Activated effector memory CD4-positive, alpha-beta T cell treated with Interleukin-2 at 50 U/mL for 16 hours (primary cell): ENCODE results near the gene CSNK1D.
"Not testable (repeated sequence)": the region's sequence is repeated elsewhere in the genome, so short reads cannot be mapped to it uniquely, and the experiment has no call there.

Source experiments
- DNase-seq: peaks from one replicate; pipeline ENCODE4 v3.0.0-alpha.2; 2020

CSNK1D gene

DNA sequence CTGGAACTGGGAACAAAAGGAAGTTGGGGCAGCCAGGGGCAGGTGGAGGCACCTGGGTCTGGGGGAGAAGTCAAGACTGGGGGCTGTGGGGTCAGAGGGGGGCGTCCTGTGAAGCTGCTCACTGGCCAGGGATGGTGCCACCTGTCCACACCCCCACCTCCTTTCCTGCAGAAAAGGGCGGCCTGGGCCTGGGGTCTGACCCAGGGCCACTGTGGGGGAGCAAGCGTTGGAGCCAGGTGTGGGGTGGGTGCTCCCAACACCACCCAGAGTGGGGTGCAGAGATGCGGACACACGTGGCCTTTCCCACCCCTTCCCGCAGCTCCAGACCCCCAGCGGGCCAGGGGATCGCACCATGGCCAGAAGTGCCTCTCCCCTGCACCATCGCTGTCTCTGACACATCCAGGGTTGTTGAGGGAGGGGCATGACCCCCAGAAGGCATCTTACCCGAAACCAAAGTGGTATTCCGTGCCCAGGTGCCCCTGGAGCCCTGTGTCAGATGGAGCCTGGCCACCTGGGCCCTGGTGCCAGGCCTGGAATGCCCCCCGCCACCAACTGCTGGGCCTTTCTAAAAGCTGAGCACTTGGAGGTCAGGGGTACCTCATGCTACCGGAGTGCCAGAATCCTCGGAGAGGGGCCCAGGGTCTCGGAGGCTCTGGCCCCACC is 47.2 kb downstream of the CSNK1D start:
- DNase-seq: no peak

DNA sequence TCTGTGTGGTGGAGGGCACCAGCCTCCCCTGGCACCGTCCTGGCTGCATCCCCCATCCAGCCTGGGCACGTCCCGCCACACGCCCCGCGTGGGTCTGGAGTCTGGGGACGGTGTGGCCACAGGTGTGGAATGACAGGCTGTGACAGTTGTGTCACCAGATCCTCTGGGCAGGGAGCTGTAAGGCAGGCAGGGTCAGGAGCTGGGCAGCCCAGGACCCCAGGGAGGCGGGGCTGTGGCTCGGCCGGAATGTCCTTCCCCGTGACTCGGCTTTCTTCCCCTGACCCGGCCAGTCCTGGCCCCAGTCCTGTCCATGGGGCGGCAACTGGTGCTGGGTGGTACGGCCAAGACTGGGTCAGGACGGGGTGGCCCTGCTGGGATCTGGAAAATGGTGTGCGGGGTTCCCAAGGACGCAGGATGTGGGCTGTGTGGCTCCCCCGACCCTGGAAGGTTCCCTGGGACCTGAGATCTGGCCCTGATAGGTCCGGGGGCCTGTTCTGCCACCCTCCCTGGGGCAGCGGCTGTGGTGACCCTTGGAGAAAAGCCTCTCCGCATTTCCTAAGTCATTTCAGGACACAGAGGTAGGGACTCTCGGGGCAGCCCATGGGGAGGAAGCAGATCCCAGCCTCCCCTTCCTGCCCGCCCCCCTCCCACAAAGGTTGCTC is 48.0 kb downstream of the CSNK1D start:
- DNase-seq: no peak

DNA sequence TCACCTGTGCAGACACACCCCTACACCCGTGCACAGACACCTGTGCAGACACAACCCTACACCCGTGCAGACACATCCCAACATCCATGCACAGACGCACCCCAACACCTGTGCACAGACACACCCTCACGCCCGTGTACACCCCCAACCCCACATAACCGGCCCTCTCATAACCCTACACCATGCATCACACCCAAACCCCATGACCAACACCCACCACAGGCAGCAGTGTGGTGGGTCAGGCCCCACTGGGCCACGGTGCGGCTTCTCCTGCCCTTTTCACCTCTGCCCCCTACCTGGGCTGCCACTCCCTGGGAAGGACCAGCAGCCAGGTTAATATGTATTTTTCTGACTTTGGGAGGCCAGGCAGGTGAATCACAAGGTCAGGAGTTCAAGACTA is 48.8 kb downstream of the CSNK1D start:
- no peak for DNase-seq

DNA sequence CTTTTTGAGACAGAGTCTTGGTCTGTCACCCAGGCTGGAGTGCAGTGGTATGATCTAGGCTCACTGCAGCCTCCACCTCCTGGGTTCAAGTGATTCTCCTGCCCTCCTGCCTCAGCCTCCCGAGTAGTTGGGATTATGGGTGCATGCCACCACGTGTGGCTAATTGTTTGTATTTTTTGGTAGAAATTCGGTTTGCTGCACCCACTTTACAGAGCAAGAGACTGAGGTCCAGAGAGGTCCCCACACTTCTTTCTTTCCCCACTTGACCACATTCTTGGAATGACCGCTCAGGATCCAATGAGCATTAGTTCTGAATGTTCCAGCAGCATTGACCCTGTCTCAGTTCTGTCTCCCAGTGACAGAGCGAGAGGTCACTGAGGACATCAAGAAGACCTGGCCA is 50.0 kb downstream of the CSNK1D start:
- DNase-seq: no peak

DNA sequence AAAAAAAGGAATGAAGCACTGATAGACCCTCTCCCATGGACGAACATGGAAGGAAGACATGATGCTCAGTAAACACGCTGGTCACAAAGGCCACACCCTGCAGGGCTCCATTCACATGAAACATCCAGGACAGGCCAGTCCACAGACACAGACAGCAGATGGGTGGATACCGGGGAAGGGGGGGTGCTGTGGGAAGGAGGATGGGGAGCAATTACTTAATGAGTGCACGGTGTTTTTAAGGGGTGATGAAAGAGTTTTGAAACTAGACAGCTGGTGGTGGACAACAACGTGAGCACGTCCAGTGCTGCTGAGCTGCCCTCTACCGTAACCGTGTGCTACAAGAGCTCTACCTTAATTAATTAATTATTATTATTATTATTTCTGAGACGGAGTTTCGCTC is 50.7 kb downstream of the CSNK1D start:
- DNase-seq: no peak

DNA sequence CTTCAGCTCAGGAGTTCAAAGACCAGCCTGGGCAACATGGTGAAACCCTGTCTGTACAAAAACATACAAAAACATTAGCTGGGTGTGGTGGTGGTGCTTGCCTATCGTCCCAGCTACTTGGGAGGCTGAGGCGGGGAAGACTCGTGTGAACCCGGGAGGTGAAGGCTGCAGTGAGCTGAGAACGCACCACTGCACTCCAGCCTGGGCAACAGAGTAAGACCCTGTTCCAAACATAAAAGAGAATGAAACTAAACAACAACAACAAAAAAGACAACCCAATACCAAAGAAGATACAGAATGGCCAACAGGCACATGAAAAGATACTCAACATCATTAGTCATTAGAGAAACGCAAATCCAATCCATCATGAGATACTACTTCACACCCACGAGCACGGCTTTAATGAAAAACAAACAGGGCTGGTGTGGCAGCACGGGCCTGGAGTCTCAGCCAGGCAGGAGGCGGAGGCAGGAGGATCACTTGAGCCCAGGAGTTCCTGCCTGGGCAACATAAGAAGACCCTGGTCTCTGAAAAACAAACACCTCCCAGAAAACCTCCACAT is 52.1 kb downstream of the CSNK1D start:
- no peak for DNase-seq

DNA sequence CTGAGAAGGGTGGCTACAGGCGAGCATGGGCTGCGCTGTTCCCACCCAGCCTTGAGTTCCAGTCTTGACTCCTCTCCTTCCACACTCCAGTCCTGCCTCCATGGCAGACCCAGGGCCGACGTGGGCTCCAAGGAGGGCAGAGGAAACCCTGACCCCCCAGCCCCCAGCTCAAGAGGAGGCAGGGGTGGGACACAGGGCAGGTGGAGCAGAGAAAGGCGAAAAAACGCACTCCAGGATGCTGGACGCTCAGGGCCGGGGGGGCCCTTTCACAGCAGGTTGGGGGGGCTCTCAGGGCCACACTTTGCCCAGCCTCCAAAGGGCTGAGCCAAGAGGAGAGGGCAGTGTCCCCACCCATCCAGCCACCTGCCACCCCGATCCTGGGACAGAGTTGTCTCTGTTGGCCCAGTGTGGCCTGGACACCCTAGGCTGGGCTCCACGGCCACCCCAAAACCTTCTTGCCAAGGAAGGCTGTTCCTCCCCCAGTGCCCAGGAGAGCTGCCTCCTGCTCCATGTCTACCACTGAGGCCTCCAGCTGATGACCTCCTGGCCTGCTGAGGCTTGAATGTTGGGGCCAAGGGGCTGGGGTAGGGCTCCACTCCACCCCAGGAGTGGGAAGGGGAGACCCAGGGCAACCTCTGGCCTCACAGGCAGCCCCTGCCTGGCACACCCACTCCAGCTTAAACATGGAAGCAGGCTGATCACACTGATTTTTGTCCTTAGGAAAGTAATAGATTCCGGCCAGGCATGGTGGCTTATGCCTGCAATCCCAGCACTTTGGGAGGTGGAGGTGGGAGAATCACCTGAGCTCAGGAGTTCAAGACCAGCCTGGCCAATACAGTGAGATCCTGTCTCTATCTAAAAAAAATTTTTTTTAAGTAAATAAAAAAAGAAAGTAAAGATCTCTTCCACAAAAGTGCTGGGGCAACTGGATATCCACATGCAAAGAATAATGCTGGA is 53.5 kb downstream of the CSNK1D start:
- DNase-seq: no peak

DNA sequence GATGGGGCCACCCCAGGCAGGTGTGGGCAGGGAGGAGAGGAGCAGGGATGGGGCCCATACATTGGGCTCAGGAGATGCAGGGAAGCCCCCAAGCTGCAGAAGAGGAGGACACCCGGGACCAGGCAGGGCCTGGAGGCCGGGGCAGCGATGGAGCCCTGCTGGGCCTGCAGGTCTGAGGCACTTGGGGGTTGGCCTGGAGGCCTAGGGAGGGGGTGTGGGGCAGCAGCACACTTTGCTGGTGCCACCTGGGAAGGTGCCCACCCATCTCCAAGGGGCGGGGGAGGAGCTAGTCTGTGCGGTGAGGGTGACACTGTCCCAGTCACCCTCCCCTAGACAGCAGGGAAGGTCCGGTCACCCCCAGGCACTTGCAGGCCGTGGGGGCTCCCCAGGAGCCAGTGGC is 54.4 kb downstream of the CSNK1D start:
- DNase-seq: no peak

DNA sequence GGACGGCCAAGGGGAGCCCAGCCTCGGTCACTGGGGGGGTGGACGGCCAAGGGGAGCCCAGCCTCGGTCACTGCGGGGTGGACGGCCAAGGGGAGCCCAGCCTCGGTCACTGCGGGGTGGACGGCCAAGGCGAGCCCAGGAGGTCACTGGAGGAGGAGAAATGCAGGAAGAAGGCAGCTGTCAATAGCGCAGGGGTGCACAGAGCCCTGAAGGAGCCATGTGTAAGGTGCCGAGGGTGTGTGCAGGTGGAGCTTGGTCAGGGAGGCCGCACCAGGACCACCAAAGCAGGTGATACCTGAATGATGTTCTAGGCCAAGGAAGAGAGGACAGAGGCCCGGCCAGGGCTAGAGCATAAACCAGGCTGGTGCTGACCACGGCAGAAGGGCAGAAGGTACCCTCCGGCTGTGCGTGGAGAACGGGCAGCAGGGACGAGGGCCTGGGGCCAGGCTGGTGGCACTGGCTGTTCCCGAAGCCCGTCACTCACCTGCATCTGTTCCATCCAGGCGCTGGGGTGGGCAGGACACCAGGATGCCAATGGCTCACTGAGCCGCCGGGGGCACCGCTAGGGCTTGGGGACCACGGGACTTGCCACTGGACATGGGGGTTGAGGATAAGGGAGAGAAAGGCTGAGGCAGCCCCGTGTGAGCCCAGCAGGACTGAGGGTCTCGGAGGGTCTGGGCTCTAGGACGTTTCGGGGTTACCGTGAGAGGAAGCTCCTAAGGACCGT is 55.0 kb downstream of the CSNK1D start:
- DNase-seq: no peak

DNA sequence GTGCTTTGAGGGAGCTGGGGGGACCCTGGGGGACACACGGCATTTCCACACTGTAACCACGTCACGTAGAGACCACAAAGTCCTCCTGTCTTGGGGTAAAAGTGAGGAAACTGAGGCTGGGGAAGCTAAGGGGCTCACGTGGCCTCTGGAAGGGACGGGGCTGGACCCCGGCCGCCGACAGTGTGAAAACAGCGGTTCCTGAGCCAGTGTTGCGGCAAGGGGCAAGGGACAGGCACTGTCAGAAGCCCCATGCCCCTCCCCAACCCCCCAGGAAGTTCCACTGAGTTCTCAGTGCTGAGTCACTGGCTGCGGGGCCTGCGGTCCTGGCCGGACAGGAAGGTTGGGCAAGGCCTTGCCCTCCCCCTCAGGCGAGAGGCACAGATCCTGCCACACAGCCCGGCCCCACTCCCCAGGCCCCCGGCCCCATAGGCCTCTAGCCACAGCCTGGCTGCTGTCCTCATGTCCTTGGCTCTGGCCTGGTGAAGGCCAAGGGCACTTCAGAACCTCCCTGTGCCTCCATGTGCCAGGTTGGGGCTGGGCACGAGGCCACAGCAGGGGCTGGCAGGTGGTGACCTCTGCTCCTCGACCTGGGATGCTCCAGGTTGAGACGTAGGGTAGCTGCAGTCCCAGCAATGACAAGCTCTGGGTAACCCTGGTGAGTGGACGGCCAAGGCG is 55.8 kb downstream of the CSNK1D start:
- no peak for DNase-seq

DNA sequence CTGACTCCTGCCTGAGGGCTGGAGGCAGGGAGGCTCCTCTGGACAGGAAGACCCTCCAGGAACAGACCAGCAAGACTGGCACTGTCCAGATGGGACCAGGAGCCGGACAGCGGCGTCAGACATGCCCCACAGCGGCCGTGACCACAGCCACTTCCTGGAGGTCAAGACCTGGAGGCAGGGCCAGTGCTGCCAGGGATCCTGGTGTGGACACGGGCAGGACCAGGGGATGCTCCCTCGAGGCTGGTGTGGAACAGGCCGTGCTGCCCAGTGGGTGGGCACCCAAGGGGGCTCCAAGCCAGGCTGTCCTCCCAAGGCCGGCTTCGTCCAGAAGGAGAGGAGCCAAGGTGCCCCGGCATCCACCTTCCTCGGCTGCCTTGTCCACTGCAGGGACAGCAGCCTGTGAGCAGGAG is 56.4 kb downstream of the CSNK1D start:
- no peak for DNase-seq

DNA sequence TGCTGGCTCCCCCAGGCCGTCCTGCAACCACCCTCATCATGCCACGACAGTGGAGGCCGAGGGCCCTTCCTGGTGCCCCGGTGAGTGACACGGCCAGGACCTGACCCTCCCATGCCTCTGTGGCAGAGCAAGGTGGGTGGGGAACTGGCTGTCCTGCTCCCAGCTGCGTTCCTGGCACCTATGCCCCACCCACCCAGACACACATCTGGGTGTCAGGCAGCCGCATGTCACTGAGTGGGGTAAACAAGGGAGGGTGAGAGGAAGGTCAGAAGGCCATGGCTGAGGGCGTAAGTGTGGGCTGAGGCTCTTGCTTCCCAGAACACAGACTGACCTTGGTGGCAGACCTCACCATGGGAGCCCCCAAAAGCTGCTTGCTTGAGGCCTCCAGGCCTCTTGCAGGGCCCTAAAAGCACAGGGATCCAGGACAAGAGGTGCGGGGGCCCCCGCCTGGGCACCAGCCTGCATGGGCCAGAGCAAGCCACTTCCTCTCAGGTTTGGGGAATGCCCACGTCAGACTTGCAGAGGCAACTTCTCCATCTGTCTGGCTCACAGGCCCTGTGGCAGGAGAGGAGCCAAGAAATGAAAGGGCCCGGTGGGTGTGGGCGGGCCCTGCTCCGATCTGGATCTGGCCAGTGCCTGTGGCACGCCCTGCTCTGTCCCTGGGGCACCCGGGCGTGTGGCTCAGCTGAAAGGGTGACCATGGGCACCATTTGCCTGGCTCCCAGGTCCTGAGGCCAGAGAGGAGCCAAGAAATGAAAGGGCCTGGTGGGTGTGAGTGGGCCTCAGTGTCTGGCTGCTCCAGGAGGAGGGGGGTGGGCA is 57.0 kb downstream of the CSNK1D start:
- peak; percentile 30 for DNase-seq

DNA sequence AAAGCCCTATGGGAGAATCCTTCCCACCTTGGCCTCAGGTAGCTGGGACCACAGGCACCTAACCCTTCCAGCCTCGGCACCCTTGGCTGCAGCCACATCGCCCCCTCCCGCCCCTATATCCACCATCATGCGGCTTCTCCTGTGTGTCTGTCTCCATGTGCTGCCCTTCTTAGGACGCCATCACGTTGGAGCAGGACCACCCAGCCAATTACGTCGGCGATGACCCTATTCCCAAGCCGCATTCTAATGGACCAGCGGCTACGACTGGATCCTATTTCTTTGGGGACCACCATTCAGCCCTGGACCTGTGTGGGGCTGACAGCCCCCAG is 57.6 kb downstream of the CSNK1D start:
- DNase-seq: no peak

DNA sequence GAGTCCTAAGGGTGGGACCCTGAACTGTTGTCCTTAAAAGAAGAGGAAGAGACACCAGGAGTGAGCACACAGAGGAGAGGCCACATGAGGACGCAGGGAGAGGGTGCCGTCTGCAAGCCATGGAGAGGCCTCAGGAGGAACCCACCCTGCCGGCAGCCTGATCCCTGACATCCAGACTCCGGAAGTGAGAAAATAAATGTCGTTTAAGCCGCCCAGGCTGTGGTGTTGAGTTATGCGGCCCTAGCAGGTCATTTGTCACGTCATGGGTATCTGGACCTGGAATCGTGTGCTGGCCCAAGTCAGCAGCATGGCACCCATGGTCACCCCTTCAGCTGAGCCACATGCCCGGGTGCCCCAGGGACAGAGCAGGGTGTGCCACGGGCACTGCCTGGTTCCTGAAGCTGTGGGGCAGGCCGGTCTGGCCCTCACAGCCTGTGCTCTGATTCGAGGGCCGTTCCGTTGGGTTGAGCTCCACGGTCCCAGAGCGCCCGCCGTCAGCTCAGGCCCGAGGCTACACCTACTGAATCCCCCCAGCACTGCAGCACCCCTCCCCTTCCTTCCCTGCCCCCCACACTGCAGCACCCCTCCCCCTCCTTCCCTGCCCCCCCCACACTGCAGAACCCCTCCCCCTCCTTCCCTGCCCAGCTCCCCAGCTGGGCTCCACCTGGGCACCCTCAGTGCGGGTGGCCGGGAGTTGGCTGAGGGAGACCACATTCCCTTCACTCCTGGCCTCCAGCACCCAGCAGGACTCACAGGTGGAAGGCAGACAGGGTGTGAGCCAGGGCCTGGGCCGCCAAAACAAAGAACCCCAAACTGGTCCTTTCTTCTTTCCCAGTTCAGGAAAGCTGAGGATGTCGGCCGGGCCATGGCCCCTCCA is 58.2 kb downstream of the CSNK1D start:
- DNase-seq: no peak

DNA sequence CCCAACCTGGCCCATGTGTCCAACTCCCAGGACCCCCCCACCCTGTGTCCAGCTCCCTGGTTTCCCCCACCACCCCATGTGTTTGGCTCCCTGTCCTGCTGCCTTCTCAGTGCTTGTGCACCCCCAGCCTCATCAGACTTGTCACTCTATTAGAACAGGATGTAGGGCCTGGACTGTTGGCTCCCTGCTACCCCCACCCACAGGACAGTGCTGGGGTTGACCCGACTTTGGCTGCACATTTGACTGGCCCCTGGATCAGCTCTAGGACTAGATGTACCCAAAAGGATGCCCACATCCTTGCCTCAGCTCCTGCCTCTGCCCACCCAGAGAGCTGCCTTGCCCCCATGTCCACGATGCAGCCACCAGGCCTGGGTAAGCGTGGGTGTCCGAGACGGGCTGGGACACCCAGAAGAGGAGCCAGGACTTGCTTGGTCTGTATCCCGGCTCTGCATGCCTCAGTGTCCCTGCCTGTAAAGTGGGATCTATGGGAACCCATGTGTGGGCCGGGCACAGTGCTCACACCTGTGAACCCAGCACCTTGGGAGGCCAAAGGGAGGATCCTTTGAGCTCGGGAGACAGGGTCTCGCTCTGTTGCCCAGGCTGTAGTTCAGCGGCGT is 59.4 kb downstream of the CSNK1D start:
- no peak for DNase-seq

DNA sequence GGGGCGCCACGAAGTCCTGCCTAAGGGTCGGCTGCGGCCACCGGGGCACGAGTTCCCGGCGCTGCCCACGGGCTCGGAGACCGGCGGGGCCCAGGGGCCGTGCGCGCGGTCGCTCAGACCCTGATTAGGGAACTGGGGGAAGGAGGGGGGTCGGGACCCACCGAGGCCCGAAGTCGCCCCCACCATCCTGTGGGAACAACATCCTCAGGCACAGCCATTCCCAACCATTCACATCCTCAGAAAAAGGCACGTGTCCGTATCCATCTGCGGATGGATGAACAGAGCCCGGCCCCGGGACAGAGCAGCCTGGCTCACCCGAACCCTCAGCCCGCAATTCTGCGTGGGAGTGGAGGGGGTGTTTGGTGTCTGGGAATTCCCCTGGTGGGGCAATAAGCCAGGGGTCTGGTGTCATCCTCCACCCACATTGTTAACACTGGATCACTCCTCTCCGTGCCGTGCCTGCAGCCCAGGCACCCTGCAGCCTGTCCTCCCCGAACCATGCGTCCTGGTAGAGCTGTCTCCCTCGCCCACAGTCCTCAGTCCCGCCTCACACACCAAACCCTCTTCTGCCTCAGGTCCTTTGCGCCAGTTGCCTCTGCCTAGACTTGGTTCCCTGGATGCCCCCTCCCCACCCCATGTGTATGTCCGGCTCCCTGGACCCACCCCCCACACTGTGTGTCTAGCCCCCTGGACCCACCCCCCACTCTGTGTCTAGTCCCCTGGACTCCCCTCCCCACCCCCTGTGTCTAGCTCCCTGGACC is 60.1 kb downstream of the CSNK1D start:
- DNase-seq: no peak

DNA sequence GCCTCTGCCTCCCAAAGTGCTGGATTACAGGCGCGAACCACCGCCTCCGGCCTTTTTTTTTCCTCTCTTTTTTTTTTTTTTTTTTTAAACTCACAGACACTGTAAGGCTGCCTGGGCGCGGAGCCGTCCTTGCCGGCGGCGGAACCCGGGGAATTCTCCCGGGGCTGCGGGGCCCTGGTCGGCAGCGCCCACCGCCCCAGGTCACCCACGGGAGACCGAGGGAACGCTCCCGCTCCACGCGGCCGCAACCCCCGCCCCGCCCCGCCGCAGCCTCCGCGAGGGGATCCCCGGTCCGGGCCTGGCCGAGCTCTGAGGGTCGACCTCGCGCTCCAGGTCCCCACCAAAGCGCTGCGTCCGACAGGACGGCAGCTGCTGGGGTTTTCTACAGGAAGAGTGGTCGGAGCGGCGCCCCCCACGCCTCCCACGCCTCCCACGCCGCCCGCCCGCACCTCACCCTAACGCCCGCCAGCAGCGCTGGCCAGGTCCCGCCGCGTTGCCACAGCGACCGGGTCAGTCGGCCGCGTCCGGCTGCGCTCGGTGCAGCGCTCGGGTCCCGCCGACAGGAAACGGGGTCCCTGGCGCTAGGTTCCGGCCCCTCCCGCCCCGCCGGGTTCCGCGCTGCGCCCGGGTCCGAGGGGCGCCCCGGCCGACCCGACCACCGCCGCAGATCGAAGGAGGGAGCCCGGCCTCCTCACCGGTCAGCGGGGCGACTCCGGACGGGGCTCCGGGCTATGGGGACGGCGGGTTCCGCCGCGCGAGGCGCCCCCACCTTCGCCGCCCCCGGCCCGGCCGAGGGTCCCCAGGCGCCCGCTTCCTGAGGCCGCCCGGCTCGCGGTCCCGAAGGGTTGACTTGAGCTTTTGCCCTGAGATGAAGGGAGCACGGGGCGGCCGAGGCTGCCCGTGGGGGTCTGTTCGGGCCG is 60.9 kb downstream of the CSNK1D start, which contains the start of gene CCDC57:
CCDC57 (minus strand) TSS at position 512 of the 920 bp plus-strand sequence. CDS start 10,898 bp downstream, outside the sequence.
- DNase-seq: peak; percentile 51

DNA sequence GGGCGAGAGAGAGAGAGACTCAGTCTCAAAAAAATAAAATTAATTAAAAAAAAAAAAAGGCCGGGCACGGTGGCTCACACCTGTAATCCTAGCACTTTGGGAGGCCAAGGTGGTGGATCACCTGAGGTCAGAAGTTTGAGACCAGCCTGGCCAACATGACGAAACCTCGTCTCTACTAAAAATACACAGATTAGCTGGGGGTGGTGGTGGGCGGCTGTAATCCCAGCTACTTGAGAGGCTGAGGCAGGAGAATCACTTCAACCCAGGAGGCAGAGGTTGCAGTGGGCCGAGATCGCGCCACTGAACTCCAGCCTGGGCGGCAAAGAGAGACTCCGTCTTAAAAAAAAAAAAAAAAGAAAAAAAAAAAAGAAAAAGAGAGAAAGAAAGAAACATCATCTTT is 62.8 kb downstream of the CSNK1D start:
- DNase-seq: not testable (repeated sequence)
